ENCODE measurements around the gene SLC39A11.

SLC39A11 gene

DNA sequence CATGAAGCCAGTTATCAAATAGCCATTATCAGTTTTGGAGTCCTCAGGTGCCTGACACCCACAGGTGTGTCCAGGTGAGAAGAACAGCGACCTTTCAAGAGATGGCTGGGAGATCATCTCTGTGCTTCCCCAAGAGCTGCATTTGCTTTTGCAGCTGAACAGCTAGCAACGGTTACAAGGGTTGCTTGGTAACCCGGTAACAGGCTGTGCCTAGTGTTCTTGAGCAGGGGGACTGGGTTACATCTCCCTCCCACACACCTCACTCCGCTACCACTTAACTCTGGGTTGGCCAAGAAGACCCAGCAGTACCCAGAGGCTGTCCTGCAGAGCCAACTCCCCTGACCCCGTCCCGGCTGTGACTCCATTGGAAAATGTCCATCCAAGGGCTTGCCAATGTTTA lies 147.0 kb downstream of the SLC39A11 start:
- H2AFZ ChIP-seq (ENCODE audit: low read length) = no peak overlapping the region
- no peak overlapping the region for H3K4me3 ChIP-seq (ENCODE audit: low read length)
- H3K4me1 ChIP-seq (ENCODE audit: low read length) = no peaks in the 10 kb centered on the region
- H3K9me3 ChIP-seq (replicated peaks; ENCODE audit: insufficient read depth, low read length) = no peaks in the 10 kb centered on the region
- no peak overlapping the region for H3K27ac ChIP-seq (ENCODE audit: low read length)
- no peaks in the 10 kb centered on the region for H3F3A ChIP-seq (ENCODE audit: insufficient read depth, low read length)
- no peaks in the 10 kb centered on the region for H4K20me1 ChIP-seq (ENCODE audit: insufficient read depth, low read length)
- H3K4me2 ChIP-seq (ENCODE audit: low read depth, low read length) = no peak overlapping the region
- H3K79me2 ChIP-seq (ENCODE audit: low read length) = no peaks in the 10 kb centered on the region
- no peak for DNase-seq
- no peaks in the 10 kb centered on the region for H3K36me3 ChIP-seq (replicated peaks; ENCODE audit: insufficient read depth, low read length)
- TF ChIP-seq, protein P1, sequence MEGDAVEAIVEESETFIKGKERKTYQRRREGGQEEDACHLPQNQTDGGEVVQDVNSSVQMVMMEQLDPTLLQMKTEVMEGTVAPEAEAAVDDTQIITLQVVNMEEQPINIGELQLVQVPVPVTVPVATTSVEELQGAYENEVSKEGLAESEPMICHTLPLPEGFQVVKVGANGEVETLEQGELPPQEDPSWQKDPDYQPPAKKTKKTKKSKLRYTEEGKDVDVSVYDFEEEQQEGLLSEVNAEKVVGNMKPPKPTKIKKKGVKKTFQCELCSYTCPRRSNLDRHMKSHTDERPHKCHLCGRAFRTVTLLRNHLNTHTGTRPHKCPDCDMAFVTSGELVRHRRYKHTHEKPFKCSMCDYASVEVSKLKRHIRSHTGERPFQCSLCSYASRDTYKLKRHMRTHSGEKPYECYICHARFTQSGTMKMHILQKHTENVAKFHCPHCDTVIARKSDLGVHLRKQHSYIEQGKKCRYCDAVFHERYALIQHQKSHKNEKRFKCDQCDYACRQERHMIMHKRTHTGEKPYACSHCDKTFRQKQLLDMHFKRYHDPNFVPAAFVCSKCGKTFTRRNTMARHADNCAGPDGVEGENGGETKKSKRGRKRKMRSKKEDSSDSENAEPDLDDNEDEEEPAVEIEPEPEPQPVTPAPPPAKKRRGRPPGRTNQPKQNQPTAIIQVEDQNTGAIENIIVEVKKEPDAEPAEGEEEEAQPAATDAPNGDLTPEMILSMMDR (IDR thresholded peaks at IDR 0.05; ENCODE audit: low read length) = no peak
- TF ChIP-seq EZH2phosphoT487 (IDR thresholded peaks at IDR 0.05; ENCODE audit: low read length) = no peak
- no peak for TF ChIP-seq EZH2 (optimal IDR thresholded peaks at IDR 0.05; ENCODE audit: low read depth, low read length)
- no peak overlapping the region for H3K9ac ChIP-seq (ENCODE audit: low read length)
- no peaks in the 10 kb centered on the region for H3K27me3 ChIP-seq (replicated peaks; ENCODE audit: insufficient read depth, low read length)
- H3K9me2 ChIP-seq (replicated peaks; ENCODE audit: insufficient read depth, low read length) = no peaks in the 10 kb centered on the region

DNA sequence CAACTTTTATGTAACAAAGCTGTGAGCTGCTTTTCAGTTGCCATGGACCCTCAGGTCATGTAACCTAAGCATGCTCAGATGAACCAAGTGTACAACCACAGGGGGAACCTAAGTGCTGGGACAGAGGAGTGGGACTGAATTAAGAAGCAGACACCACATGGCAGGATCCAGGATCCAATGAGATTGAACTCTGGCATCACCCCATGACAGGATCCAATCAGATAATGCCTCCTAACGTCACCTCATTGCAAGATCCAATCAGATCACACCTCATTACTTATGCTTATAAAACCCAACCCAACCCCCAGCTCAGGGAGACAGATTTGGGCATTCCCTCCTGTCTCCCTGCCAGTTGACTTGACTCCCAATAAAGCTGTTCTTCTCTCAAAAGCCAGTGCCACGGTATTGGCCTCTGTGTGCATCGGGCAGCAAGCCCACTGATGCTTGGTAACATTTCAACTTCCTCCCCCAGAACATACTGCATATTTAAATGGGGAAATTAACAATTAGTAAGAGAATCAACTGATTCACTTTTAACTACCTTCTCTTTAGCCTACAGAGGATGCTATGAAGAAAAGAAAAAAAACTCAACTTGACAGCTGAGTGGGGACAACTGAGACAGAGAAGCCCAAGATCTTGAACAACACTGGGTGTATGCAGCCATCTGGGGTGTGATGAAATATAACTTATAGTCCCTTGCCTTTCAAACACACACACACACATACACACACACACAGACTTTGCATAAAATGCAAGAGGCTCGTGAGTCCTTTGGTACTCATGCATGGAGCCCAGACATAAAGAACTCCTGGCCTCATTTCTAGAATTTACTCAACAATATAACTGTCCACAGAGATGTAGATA lies 148.4 kb downstream of the SLC39A11 start:
- H3K27ac ChIP-seq (ENCODE audit: low read length) = no peak overlapping the region

DNA sequence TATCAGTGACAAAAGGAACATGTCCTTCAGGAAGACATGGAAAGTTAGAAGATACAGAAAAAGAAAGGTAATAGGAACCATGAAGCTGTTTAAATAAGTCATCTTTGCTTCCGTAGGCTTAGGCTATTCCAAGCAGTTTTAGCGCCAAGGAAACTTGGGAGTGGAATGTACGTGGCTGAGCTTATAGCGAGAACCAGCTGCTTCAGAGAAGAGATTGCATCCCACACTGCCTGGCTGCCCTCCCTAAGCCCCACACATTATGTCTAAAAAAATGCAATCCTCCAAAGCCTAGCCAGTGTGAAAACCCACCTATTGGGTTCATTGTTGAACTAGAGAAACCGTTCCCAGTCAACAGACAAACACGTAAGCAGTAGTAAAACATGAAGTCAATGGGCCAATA lies 149.9 kb downstream of the SLC39A11 start:
- no peaks in the 10 kb centered on the region for H3K79me2 ChIP-seq (ENCODE audit: low read length)
- H3K27ac ChIP-seq (ENCODE audit: low read length) = no peak overlapping the region
- H3K27me3 ChIP-seq (replicated peaks; ENCODE audit: insufficient read depth, low read length) = no peaks in the 10 kb centered on the region
- H3K9me2 ChIP-seq (replicated peaks; ENCODE audit: insufficient read depth, low read length) = no peaks in the 10 kb centered on the region
- no peaks in the 10 kb centered on the region for H3K36me3 ChIP-seq (replicated peaks; ENCODE audit: insufficient read depth, low read length)
- no peak overlapping the region for H2AFZ ChIP-seq (ENCODE audit: low read length)
- DNase-seq = no peak
- no peak overlapping the region for H3K4me3 ChIP-seq (ENCODE audit: low read length)
- H3K9ac ChIP-seq (ENCODE audit: low read length) = no peak overlapping the region
- H4K20me1 ChIP-seq (ENCODE audit: insufficient read depth, low read length) = no peaks in the 10 kb centered on the region
- H3K4me1 ChIP-seq (ENCODE audit: low read length) = no peaks in the 10 kb centered on the region
- H3F3A ChIP-seq (ENCODE audit: insufficient read depth, low read length) = no peaks in the 10 kb centered on the region
- H3K4me2 ChIP-seq (ENCODE audit: low read depth, low read length) = no peak overlapping the region
- TF ChIP-seq EZH2 (optimal IDR thresholded peaks at IDR 0.05; ENCODE audit: low read depth, low read length) = no peak
- TF ChIP-seq, protein P1 (IDR thresholded peaks at IDR 0.05; ENCODE audit: low read length) = no peak
- no peak for TF ChIP-seq EZH2phosphoT487 (IDR thresholded peaks at IDR 0.05; ENCODE audit: low read length)
- H3K9me3 ChIP-seq (replicated peaks; ENCODE audit: insufficient read depth, low read length) = no peaks in the 10 kb centered on the region

More for the DNA sequence above, 148.4 kb downstream of the SLC39A11 start:
- Histone ChIP-seq H3F3A (ENCODE audit: insufficient read depth, low read length) (no peaks in the 10 kb centered on the region), H3K4me3 (ENCODE audit: low read length) (no peak overlapping the region), H3K9me3 (replicated peaks; ENCODE audit: insufficient read depth, low read length) (no peaks in the 10 kb centered on the region), H3K79me2 (ENCODE audit: low read length) (no peaks in the 10 kb centered on the region), H4K20me1 (ENCODE audit: insufficient read depth, low read length) (no peaks in the 10 kb centered on the region), H3K4me2 (ENCODE audit: low read depth, low read length) (no peak overlapping the region), H3K4me1 (ENCODE audit: low read length) (no peaks in the 10 kb centered on the region), H3K36me3 (replicated peaks; ENCODE audit: insufficient read depth, low read length) (no peaks in the 10 kb centered on the region), H3K9me2 (replicated peaks; ENCODE audit: insufficient read depth, low read length) (no peaks in the 10 kb centered on the region), H3K27me3 (replicated peaks; ENCODE audit: insufficient read depth, low read length) (no peaks in the 10 kb centered on the region), H3K9ac (ENCODE audit: low read length) (no peak overlapping the region), H2AFZ (ENCODE audit: low read length) (no peak overlapping the region)
- no peak for DNase-seq
- TF ChIP-seq, protein P1 (IDR thresholded peaks at IDR 0.05; ENCODE audit: low read length) = no peak
- TF ChIP-seq EZH2phosphoT487 (IDR thresholded peaks at IDR 0.05; ENCODE audit: low read length) (no peak), EZH2 (optimal IDR thresholded peaks at IDR 0.05; ENCODE audit: low read depth, low read length) (no peak)

All from MM.1S (cell line).